Astrocyte of the cerebellum (primary cell): Measurements from ENCODE around the gene PALS2.
A peak's percentile ranks its signal among the peaks of the same experiment; 100 is the strongest.

ENCODE experiments used
- DNase-seq: peaks from one replicate; pipeline ENCODE4 v3.0.0-alpha.2; 2011; ENCODE audit warnings: low read depth
- H3K4me3 ChIP-seq: 2 replicates; pipeline ENCODE4 v1.5.1; 2011; ENCODE audit warnings: mild to moderate bottlenecking, low read depth, low read length, moderate library complexity
- CTCF ChIP-seq: IDR thresholded peaks from 2 replicates; pipeline ENCODE4 v1.5.1; 2012; ENCODE audit warnings: low read length, low read depth, moderate library complexity, mild to moderate bottlenecking; ENCODE audit errors: missing control alignments
- in situ Hi-C: cut with HindIII; loops from 2 replicates; pipeline ENCODE4 v1.10.0; 2017; ENCODE audit warnings: low sequenced_read_pairs

PALS2 gene

GRCh38 chr7:24572393-24572996 lies 757 bp upstream of the PALS2 start:
- in situ Hi-C loops: no loop called here
- no peak for TF ChIP-seq CTCF
- H3K4me3 ChIP-seq: peak overlapping the region; percentile 80
- peak; percentile 33 for DNase-seq

- peak; percentile 2 for TF ChIP-seq CTCF
- H3K4me3 ChIP-seq: peak overlapping the region; percentile 80
- in situ Hi-C loops: no loop called here
- DNase-seq: no peak
Measured at GRCh38 chr7:24573554-24574338, 494 bp downstream of the PALS2 start.

GRCh38 chr7:24574386-24574785 lies 1.1 kb downstream of the PALS2 start:
- TF ChIP-seq CTCF: no peak
- H3K4me3 ChIP-seq: peak overlapping the region; percentile 80
- in situ Hi-C loops: no loop called here
- DNase-seq: no peak

GRCh38 chr7:24574950-24575349 lies 1.7 kb downstream of the PALS2 start:
- no peak for DNase-seq
- peak overlapping the region; percentile 80 for H3K4me3 ChIP-seq
- no peak for TF ChIP-seq CTCF
- in situ Hi-C loops: no loop called here

GRCh38 chr7:24576171-24577025 lies 3.1 kb downstream of the PALS2 start:
- peak; percentile 74 for TF ChIP-seq CTCF
- in situ Hi-C loops: no loop called here
- H3K4me3 ChIP-seq: no peak overlapping the region
- DNase-seq: peak; percentile 68

- in situ Hi-C loops: no loop called here
- TF ChIP-seq CTCF: no peak
- no peak for DNase-seq
- no peak overlapping the region for H3K4me3 ChIP-seq
Measured at GRCh38 chr7:24578052-24578451, 4.8 kb downstream of the PALS2 start.
